DOHH2 (cell line): ENCODE measurements around the gene SPATA24.
A peak's percentile ranks its signal among the peaks of the same experiment; 100 is the strongest.

Source experiments
- H3F3A ChIP-seq: fragments of 200-600 bp; sonication (generic), shearing (Covaris generic); 2 replicates; pipeline ENCODE4 v1.6.0; 2016; ENCODE audit warnings: antibody characterized with exemption, mild to moderate bottlenecking; ENCODE audit not compliant: control insufficient read depth, insufficient read depth
- H3K27ac ChIP-seq: fragments of 200-600 bp; sonication (generic); 2 replicates; pipeline ENCODE4 v1.5.1; 2014; ENCODE audit warnings: low read depth, mild to moderate bottlenecking, low read length, moderate library complexity
- H3K27me3 ChIP-seq: fragments of 200-600 bp; sonication (generic); 2 replicates; pipeline ENCODE4 v1.6.1; 2014; ENCODE audit warnings: mild to moderate bottlenecking, low read length, mixed read lengths; ENCODE audit not compliant: control insufficient read depth
- H3K36me3 ChIP-seq: fragments of 200-600 bp; sonication (generic); 2 replicates; pipeline ENCODE4 v1.6.1; 2014; ENCODE audit warnings: mild to moderate bottlenecking, low read length, moderate library complexity, mixed read lengths; ENCODE audit not compliant: control insufficient read depth
- H3K4me1 ChIP-seq: fragments of 200-600 bp; sonication (generic); 2 replicates; pipeline ENCODE4 v1.6.1; 2014; ENCODE audit warnings: mild to moderate bottlenecking, low read length, mixed read lengths; ENCODE audit not compliant: control insufficient read depth
- H3K4me2 ChIP-seq: fragments of 200-600 bp; sonication (generic); 2 replicates; pipeline ENCODE4 v1.6.0; 2014; ENCODE audit warnings: mild to moderate bottlenecking, low read length, moderate library complexity
- H3K4me3 ChIP-seq: fragments of 200-600 bp; sonication (generic); 2 replicates; pipeline ENCODE4 v1.5.1; 2014; ENCODE audit warnings: mild to moderate bottlenecking, low read length, mixed read lengths
- H3K79me2 ChIP-seq: fragments of 200-600 bp; sonication (generic); 2 replicates; pipeline ENCODE4 v1.6.1; 2014; ENCODE audit warnings: mild to moderate bottlenecking, low read length, mixed read lengths; ENCODE audit not compliant: control insufficient read depth
- H3K9me2 ChIP-seq: fragments of 200-600 bp; sonication (generic); replicated peaks from 2 replicates; pipeline ENCODE4 v1.6.1; 2014; ENCODE audit warnings: mild to moderate bottlenecking, low read length, mixed read lengths; ENCODE audit not compliant: control insufficient read depth
- H3K9me3 ChIP-seq: fragments of 200-600 bp; sonication (generic); 2 replicates; pipeline ENCODE4 v1.6.1; 2014; ENCODE audit warnings: antibody characterized with exemption, low read length, mixed read lengths; ENCODE audit not compliant: control insufficient read depth, insufficient read depth
- H4K20me1 ChIP-seq: fragments of 200-600 bp; sonication (generic); 2 replicates; pipeline ENCODE4 v1.6.0; 2014; ENCODE audit warnings: low read depth, mild to moderate bottlenecking, antibody characterized with exemption, low read length, moderate library complexity; ENCODE audit not compliant: control insufficient read depth, insufficient read depth
- EZH2phosphoT487 ChIP-seq: fragments of 200-600 bp; sonication (generic); IDR thresholded peaks from 2 replicates; pipeline ENCODE4 v1.6.1; 2017; ENCODE audit warnings: borderline replicate concordance, mild to moderate bottlenecking, antibody characterized with exemption, low read length, moderate library complexity, mixed read lengths
- TF ChIP-seq, protein P1 (sequence below): fragments of 200-600 bp; sonication (generic); IDR thresholded peaks from one replicate; pipeline ENCODE4 v1.5.1; 2014; ENCODE audit warnings: antibody characterized with exemption, mild to moderate bottlenecking, low read depth, low read length; ENCODE audit not compliant: poor library complexity, severe bottlenecking

SPATA24 gene

GRCh38 chr5:139392324-139392677 is 11.6 kb downstream of the SPATA24 start:
- Histone ChIP-seq H3K36me3 (peaks cover 81% of the 10 kb centered on the region), H3K4me3 (peak overlapping the region; percentile 99), H3K79me2 (peaks cover 86% of the 10 kb centered on the region), H3K9me3 (no peaks in the 10 kb centered on the region), H3K27me3 (no peaks in the 10 kb centered on the region), H4K20me1 (no peaks in the 10 kb centered on the region), H3K4me2 (peak overlapping the region; percentile 99), H3K4me1 (peaks cover 74% of the 10 kb centered on the region), H3K27ac (peak overlapping the region; percentile 99), H3K9me2 (no peaks in the 10 kb centered on the region), H3F3A (peaks cover 28% of the 10 kb centered on the region)
- TF ChIP-seq, protein P1, sequence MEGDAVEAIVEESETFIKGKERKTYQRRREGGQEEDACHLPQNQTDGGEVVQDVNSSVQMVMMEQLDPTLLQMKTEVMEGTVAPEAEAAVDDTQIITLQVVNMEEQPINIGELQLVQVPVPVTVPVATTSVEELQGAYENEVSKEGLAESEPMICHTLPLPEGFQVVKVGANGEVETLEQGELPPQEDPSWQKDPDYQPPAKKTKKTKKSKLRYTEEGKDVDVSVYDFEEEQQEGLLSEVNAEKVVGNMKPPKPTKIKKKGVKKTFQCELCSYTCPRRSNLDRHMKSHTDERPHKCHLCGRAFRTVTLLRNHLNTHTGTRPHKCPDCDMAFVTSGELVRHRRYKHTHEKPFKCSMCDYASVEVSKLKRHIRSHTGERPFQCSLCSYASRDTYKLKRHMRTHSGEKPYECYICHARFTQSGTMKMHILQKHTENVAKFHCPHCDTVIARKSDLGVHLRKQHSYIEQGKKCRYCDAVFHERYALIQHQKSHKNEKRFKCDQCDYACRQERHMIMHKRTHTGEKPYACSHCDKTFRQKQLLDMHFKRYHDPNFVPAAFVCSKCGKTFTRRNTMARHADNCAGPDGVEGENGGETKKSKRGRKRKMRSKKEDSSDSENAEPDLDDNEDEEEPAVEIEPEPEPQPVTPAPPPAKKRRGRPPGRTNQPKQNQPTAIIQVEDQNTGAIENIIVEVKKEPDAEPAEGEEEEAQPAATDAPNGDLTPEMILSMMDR: no peak
- no peak for TF ChIP-seq EZH2phosphoT487

DNA sequence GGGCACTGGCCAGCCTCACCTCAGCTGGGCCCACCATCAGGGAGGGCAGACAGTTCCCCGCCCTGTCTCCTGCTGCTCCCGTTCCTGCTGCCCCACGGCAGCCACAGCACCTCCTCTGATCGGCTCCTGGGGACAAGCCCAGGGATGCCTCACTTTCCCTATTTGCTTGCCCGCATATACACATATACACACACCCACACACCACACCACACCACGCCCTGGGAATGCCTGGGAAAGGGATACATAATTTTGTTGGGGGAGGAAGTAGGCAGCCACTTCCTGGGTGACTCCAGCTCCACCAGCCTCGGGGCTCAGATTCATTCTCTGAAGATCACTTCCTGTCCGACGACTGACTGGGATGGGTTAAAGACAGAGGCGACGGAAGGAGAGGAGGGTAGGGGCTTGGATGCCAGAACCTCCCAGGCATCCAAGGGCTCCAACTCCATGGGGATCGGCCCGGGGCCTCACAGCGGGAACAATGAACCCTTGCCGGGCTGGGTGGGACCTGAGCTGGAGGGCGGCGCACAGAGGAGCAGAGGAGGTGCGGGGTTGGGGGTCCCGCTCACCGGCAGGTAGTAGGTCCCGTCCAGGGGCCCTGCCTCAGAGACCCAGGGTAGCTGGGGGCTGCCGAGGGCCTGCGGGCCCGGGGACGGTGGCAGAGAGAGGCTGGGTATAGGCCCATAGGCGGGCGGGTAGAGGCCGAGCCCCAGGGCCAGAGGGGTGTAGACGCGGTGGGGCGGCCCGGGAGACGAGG is 12.1 kb downstream of the SPATA24 start:
- Histone ChIP-seq H3K36me3 (peaks cover 84% of the 10 kb centered on the region), H3K4me1 (peaks cover 74% of the 10 kb centered on the region), H3K4me3 (peak overlapping the region; percentile 99), H4K20me1 (no peaks in the 10 kb centered on the region; the same call in 1 of the 2 replicates), H3K9me2 (no peaks in the 10 kb centered on the region), H3F3A (peaks cover 31% of the 10 kb centered on the region), H3K79me2 (peaks cover 91% of the 10 kb centered on the region), H3K27ac (peak overlapping the region; percentile 99), H3K27me3 (no peaks in the 10 kb centered on the region), H3K9me3 (no peaks in the 10 kb centered on the region), H3K4me2 (peak overlapping the region; percentile 99)
- no peak for TF ChIP-seq EZH2phosphoT487
- TF ChIP-seq, protein P1: no peak

DNA sequence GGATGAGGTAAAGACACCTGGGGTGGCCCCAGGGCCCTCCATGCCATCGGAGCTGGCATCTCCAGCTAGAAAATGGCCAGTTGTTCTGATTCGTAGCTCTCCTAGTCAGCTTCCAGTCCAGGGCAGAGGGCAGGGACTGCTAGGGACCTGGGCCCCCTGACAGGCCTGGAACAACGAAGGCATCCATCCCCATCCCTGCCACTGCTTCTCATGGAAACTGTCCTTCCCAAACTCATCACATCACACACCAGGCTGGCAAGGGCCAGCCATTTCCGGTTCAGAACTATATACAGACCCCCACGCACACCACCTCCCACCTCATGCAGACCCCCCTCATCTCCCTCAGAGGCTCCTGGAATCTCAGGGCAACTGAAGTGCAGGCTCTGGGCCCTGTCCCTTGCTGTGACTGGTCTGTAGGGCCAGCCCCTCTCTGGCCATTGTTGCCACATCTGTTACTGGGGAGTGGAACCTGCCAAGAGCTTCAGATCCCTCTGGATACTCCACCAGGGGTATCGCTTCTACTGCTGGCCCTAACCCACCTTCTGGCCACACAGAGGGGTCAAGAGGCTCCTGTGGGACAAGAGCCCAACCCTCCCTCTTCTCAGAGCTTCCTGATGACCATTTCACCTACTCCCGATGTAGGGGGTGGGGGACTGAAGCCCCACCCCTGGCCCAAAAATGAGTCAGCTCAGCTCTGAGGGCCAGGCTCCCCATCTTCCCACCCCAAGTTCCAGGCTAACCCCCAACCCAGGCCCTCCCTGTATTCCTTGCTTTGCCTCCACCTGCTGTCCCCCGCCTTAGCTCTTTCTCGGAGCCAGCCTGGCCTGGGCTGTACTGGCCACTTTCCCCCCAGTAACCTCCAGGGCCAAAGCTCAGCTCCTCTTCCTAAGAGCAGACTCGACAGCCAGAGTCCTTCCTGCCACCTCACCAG is 13.0 kb downstream of the SPATA24 start:
- H3K4me3 ChIP-seq: peak overlapping the region; percentile 99
- peaks cover 74% of the 10 kb centered on the region for H3K4me1 ChIP-seq
- no peaks in the 10 kb centered on the region for H3K27me3 ChIP-seq
- H3K27ac ChIP-seq: peak overlapping the region; percentile 99
- H3F3A ChIP-seq: peaks cover 40% of the 10 kb centered on the region
- TF ChIP-seq, protein P1: no peak
- TF ChIP-seq EZH2phosphoT487: no peak
- no peaks in the 10 kb centered on the region for H3K9me3 ChIP-seq
- peak overlapping the region; percentile 99 for H3K4me2 ChIP-seq
- H4K20me1 ChIP-seq: no peaks in the 10 kb centered on the region; the same call in 1 of the 2 replicates
- H3K36me3 ChIP-seq: peaks cover 84% of the 10 kb centered on the region
- H3K79me2 ChIP-seq: peaks cover 95% of the 10 kb centered on the region
- no peaks in the 10 kb centered on the region for H3K9me2 ChIP-seq
